A172 (cell line): ENCODE results near the gene ARFRP1. TPM values are rescaled to one million over a fixed set of nuclear protein-coding genes. Genes with fewer than 3 reads are reported as not detected.

ENCODE experiments used
- DNase-seq: peaks from one replicate; pipeline ENCODE4 v3.0.0-alpha.2; 2015; ENCODE audit warnings: low spot score
- total RNA-seq: library from RNA; depleted of rRNA; stranded (reverse); fragments of >200 nt; shearing (Covaris generic); gene quantifications from 2 replicates; pipeline ENCODE4 v1.2.3, GENCODE V29; 2014; rRNA removed

The ARFRP1 gene
- 61.1 and 65.7 TPM in 2 replicates for total RNA-seq

GRCh38 chr20:63707558-63708300 is at the start of gene ARFRP1, which contains the start of gene ZGPAT:
TSS of gene ARFRP1 (minus strand) at chr20:63707976. CDS start at chr20:63707091, 885 bp downstream.
TSS of gene ZGPAT (plus strand) at chr20:63708039. CDS start at chr20:63708581, 542 bp downstream.
- peak; percentile 58 for DNase-seq

GRCh38 chr20:63756648-63756991 is 48.8 kb upstream of the ARFRP1 start:
- no peak for DNase-seq

GRCh38 chr20:63755933-63756647 is 48.3 kb upstream of the ARFRP1 start:
- DNase-seq, result no peak

GRCh38 chr20:63754008-63754407 is 46.2 kb upstream of the ARFRP1 start:
- no peak for DNase-seq

- DNase-seq, result no peak
Observed at GRCh38 chr20:63753381-63753780, 45.6 kb upstream of the ARFRP1 start.

GRCh38 chr20:63752411-63753101 is 44.8 kb upstream of the ARFRP1 start:
- no peak for DNase-seq

- no peak for DNase-seq
Observed at GRCh38 chr20:63751471-63752271, 43.9 kb upstream of the ARFRP1 start.

GRCh38 chr20:63750807-63751470 is 43.2 kb upstream of the ARFRP1 start:
- DNase-seq, result no peak

- no peak for DNase-seq
Observed at GRCh38 chr20:63749597-63750508, 42.1 kb upstream of the ARFRP1 start.

- no peak for DNase-seq
Observed at GRCh38 chr20:63748934-63749270, 41.1 kb upstream of the ARFRP1 start.

- no peak for DNase-seq
Observed at GRCh38 chr20:63748070-63748933, 40.5 kb upstream of the ARFRP1 start.

- DNase-seq, result no peak
Observed at GRCh38 chr20:63747622-63748069, 39.9 kb upstream of the ARFRP1 start.

- no peak for DNase-seq
Observed at GRCh38 chr20:63746751-63747315, 39.1 kb upstream of the ARFRP1 start.

- no peak for DNase-seq
Observed at GRCh38 chr20:63745961-63746731, 38.4 kb upstream of the ARFRP1 start.

GRCh38 chr20:63745424-63745805 is 37.6 kb upstream of the ARFRP1 start:
- DNase-seq, result no peak

GRCh38 chr20:63744574-63745423 is 37.0 kb upstream of the ARFRP1 start:
- no peak for DNase-seq

GRCh38 chr20:63744158-63744557 is 36.4 kb upstream of the ARFRP1 start:
- no peak for DNase-seq
